COLO668 (cell line): Measurements from ENCODE around the gene FUOM.
"Not testable (repeated sequence)": the region's sequence is repeated elsewhere in the genome, so short reads cannot be mapped to it uniquely, and the experiment has no call there.

ENCODE experiments used
- DNase-seq: peaks from one replicate; lab custom pipeline; 2025; ENCODE audit not compliant: unreplicated experiment; lab: John Stamatoyannopoulos, UW

The FUOM gene

GRCh38 chr10:133370030-133370786 is 12.4 kb upstream of the FUOM start:
- DNase-seq: no peak

GRCh38 chr10:133368153-133368552 is 10.3 kb upstream of the FUOM start:
- no peak for DNase-seq

GRCh38 chr10:133367461-133367860 is 9.6 kb upstream of the FUOM start:
- not testable (repeated sequence) for DNase-seq

GRCh38 chr10:133366751-133367150 is 8.9 kb upstream of the FUOM start:
- no peak for DNase-seq

- DNase-seq: no peak
These were observed 8.3 kb upstream of the FUOM start for GRCh38 chr10:133366130-133366478.

- no peak for DNase-seq
These were observed 7.8 kb upstream of the FUOM start for GRCh38 chr10:133365461-133366129.

- no peak for DNase-seq
These were observed 7.0 kb upstream of the FUOM start for GRCh38 chr10:133364645-133365431.

- no peak for DNase-seq
These were observed 5.0 kb upstream of the FUOM start for GRCh38 chr10:133362846-133363245.

- no peak for DNase-seq
These were observed 4.1 kb upstream of the FUOM start for GRCh38 chr10:133361773-133362441.

- DNase-seq: no peak
These were observed 3.4 kb upstream of the FUOM start for GRCh38 chr10:133361227-133361626.

GRCh38 chr10:133359972-133360610 is 2.3 kb upstream of the FUOM start:
- peak; percentile 6 for DNase-seq

- DNase-seq: peak; percentile 79
These were observed 1.7 kb upstream of the FUOM start for GRCh38 chr10:133359554-133359971.

GRCh38 chr10:133358925-133359310 is 1.1 kb upstream of the FUOM start:
- no peak for DNase-seq

- no peak for DNase-seq
These were observed 524 bp upstream of the FUOM start for GRCh38 chr10:133358162-133358924.

GRCh38 chr10:133356549-133357284 is 1.1 kb downstream of the FUOM start:
- DNase-seq: no peak

- DNase-seq: no peak
These were observed 1.8 kb downstream of the FUOM start for GRCh38 chr10:133355991-133356390.

- no peak for DNase-seq
These were observed 2.6 kb downstream of the FUOM start for GRCh38 chr10:133355266-133355665.

- no peak for DNase-seq
These were observed 3.1 kb downstream of the FUOM start for GRCh38 chr10:133354672-133355240.

- DNase-seq: no peak
These were observed 3.7 kb downstream of the FUOM start for GRCh38 chr10:133353988-133354605.
